Ovary (tissue), 3 donors: ENCODE measurements around the gene AFF1.

Source experiments
- EP300 ChIP-seq: sonication (generic); formaldehyde crosslinking; IDR thresholded peaks from one replicate; pipeline ENCODE4 v1.6.1; 2017; ENCODE audit warnings: antibody characterized with exemption
- POLR2A ChIP-seq: fragments of 450-650 bp; IDR thresholded peaks from one replicate; pipeline ENCODE4 v1.6.1; 2017; ENCODE audit warnings: antibody characterized with exemption, mild to moderate bottlenecking, moderate library complexity
- TF ChIP-seq, protein P1 (sequence below), 3 donors: fragments of 450-650 bp in 2 of 3; fragments of 200-600 bp in 1 of 3; IDR thresholded peaks; one replicate each; pipeline versions ENCODE4 v1.5.1 to v1.8.0; 2016 to 2022; ENCODE audit warnings: antibody characterized with exemption in 3 of 3, mild to moderate bottlenecking in 1 of 3
- donor health status: DM: no; HTN: no; CAD: no.

DNA sequence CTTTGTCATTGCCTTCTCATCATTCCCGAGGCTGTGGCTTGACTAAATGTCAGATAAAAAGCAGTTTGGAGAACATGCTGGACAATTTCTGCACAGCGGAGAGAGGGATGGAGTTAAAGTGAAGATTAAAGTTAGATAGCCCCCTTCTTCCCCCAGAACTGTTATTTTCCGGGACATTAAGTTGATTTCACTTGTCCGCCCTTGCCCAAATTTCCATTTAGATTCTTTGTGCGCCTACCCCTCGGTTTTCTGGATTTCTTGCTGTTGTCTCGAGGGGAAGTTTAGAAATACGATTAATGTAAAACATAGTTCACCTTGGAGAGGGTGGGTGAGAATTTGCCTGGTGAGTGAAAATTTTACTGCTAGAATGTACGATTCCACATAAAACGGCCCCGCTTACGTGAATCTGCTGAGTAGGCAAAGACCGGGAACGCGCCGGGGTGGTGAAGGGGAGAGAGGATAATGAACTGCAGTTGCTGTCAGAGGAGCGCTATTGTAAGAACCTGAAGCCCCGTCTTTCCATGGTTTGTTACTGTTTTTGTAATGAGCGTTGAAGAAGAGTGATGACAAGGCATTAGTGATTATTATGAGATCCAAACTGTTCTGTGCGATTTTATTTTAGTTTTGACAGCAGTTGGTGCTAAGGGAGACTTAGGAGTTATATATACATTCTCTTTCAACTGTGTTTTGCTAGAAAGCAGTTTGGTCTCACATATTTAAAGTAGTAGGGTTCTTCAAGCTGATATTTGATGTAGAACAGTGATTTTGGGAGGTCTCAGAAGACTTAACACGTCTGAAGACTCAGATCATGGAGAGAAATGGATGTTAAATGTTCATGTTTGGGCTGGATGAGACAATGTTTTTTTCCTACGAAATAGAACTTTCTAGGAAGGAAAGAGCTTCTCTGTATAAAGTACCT, 73.0 kb downstream of the AFF1 start:
- TF ChIP-seq, protein P1, sequence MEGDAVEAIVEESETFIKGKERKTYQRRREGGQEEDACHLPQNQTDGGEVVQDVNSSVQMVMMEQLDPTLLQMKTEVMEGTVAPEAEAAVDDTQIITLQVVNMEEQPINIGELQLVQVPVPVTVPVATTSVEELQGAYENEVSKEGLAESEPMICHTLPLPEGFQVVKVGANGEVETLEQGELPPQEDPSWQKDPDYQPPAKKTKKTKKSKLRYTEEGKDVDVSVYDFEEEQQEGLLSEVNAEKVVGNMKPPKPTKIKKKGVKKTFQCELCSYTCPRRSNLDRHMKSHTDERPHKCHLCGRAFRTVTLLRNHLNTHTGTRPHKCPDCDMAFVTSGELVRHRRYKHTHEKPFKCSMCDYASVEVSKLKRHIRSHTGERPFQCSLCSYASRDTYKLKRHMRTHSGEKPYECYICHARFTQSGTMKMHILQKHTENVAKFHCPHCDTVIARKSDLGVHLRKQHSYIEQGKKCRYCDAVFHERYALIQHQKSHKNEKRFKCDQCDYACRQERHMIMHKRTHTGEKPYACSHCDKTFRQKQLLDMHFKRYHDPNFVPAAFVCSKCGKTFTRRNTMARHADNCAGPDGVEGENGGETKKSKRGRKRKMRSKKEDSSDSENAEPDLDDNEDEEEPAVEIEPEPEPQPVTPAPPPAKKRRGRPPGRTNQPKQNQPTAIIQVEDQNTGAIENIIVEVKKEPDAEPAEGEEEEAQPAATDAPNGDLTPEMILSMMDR (IDR thresholded peaks at IDR 0.05) = no peak
- no peak for TF ChIP-seq POLR2A
- TF ChIP-seq EP300 = no peak
